Amniotic epithelial cell (primary cell): Measurements from ENCODE around the gene DHRS3.

ENCODE experiments used
- DNase-seq: peaks from one replicate; pipeline ENCODE4 v3.0.0-alpha.2; 2010; ENCODE audit warnings: low read depth

DHRS3 gene

DNA sequence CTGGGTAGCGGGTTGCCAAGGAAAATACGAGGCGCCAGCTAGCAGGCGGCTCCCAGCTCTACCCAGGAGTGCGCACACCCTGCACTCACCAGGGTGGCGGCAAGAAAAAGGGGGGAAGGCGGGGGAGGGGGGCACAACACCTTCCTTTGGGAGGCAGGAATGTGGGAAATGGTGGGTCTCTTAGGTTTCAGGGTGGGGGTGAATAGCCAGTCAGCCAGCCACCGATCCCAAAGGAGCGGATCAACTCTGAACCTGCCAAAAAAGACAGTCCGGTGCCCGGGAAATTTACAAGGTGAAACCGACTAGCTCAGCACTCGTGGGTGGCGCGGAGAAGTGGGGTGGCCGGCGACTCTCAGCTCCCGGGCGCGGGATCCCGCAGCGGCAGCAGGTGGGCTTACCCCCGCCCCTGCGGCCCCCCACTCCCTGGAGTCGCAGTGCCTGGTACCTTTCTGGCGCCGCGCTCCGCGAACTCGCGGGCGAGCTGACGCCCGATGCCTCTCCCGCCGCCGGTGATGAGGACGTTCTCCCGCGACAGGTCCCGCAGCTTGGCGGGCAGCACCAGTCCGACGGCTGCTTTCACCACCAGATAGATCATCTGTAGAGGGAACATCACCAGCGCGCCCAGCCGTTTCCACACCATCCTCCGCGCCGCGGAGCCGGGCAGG lies 1.2 kb downstream of the DHRS3 start:
- no peak for DNase-seq

DNA sequence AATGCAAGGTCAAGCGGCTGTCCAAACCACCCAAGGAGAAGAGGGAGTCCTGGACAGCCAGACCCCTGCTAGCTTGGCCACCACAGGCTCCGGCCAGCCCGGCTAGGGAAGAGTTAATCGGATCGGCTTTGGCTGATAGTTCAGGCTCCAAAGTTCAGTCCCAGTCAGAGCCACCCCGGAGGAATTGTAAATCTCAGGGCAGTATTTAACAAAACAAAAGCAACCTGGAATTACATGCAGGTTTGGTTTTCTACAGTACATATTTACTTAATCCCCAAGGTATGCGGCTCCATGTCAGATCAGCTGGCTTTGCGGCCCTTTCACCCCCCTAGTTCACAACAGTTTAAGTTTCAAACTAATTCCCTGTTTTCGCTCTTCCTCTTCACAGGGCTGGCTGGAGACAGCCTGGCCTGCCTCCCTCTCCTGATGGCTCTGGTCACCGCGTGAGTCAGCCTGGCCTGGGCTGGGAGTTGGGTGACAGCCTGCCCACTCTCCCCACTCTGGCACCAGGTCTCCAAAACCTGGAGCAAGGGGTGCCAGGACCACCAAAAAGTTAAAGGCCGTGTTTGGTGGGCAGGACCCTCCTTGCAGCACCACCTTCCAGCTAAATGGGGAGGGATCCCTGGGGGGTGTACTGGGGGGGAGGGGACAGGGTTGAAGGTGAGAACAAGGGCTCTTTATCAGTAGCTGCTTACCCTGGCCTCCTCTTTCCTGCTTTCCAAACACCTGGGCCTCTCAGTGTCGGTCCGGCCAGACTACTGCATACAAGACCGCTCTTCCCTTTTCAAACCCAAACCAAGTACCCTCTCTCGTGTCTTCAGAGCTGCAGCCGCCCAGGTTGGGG lies 1.9 kb downstream of the DHRS3 start:
- peak; percentile 59 for DNase-seq

DNA sequence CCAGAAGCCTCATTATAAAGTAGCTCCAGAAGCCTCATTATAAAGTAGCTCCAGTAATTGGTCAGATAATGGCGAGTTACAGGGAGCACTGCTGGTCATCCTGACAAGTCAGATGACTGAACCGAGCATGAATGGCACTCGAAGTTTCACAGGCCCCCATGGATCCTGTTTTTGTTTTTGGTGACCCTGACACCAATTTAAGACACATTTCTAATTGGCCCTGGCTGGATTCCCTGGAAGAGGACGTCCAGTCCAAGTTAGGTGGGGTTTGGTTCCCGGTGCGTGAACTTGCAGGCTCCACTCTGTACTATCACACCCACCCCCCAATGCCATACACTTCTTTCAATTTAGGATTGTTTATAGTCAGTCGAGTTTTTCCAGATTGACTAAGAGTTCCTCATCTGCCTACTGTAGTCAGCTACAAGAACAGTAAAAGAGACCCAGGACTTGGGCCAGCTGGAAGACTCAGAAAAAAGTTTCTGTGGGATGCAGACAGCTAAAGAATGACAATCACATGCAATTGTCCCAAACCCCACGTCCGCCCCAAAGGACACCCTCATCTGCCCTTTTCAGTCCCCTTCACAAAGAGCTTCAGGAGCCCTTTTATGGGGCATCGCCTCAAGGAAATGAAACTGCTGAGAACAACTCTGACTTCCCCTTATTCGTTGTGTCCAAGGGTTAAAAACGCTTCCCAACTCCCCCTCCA lies 2.7 kb downstream of the DHRS3 start:
- peak; percentile 41 for DNase-seq

DNA sequence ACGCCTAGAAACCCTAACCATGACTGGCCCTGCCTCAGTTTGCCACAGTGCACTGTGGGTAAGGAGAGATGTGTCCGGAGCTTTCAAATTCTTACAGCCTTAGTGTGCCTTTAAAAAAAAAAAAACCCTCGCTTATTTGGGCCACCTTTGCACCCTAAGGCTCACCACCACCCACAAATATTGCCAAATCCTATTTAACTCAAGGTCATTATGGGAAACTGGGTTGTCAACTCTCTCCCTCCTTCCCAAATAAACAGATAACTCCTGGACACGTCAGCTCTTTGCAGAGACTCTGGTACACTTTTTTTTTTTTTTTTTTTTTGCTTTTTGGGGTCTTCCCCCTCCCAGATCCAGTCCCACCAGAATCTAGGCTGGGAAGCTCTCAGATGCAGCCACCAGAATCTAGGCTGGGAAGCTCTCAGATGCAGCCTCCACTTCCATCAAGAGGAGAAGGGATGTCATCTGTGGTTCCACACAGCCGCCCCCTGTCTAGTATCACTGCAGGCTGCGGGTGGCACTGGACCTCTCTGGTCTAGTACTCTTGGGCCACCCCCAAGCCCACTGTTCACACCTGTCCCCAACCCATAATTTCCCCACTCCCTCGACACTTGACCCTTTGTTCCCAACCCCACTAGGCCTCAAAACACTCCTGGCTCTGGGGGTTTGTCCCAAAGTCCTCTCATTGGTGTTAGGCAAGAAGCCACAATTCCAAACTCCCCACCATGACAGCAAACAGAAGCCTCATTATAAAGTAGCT lies 3.4 kb downstream of the DHRS3 start:
- peak; percentile 70 for DNase-seq

DNA sequence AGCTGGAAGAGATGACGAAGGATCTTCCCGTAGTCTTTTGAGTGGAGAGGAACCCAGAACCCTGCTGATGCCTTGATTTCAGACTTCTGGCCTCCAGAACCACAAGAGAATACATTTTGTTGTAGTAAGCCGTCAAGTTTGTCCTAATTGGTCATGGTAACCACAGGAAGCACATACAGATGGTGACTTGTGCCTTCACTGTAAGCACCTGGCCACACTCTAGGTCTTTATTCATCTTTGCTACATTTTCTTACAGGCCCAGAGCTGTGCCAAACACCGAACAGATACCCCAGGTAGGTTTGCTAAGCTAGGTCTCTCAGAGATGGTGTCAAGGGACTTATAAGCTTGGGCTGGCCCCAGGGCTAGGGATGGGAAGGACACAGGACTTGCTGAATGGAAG lies 4.8 kb downstream of the DHRS3 start:
- no peak for DNase-seq

GRCh38 chr1:12610941-12611340 lies 7.1 kb downstream of the DHRS3 start:
- DNase-seq: no peak

- DNase-seq: peak; percentile 82
Measured at GRCh38 chr1:12610305-12610935, 7.6 kb downstream of the DHRS3 start.

GRCh38 chr1:12609469-12610003 lies 8.5 kb downstream of the DHRS3 start:
- no peak for DNase-seq

DNA sequence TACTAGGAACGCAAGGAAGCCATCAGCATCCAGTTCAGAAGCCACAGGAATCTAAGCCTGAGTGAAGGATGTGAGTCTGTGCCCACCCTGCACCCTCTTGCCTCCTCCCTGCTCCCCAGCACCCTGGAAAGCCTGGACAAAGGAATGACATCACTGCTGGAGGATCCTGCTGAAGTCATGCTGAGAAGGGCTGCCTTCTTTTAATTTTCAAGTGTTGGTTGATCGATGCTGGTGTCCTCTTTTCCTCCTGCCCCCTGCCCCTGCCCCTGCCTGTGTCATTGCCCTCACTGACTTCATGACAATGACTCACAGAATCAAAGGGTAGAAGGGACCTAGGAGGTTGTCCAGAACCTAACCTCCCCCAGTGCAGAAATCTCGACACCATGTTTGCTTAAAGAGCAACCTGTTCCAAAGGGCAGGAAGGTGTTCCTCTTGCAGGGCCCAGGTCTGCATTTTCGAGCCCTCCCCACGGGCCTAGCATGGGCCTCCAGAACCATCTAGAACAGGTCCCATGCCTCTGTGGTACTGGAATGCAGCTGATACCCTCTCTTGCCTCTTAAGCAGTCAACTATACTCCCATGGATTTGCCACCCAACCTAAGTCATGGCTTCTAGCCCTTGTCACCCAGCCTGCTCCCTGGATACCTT lies 9.6 kb downstream of the DHRS3 start:
- peak; percentile 73 for DNase-seq

GRCh38 chr1:12607263-12607662 lies 10.7 kb downstream of the DHRS3 start:
- no peak for DNase-seq

DNA sequence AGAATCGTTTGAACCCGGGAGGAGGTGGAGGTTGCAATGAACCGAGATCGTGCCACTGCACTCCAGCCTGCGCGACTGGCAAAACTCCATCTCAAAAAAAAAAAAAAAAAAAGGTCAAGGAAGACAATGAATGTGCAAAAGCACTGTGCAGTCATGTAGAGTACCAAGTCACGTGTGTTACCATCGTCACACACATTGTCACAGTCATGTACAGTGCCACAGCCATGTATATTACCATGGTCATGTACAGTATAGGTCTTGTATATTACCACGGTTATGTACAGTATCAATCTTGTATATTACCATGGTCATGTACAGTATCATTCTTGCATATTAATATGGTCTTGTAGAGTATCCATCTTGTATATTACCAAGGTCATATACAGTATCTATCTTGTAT lies 13.0 kb downstream of the DHRS3 start:
- no peak for DNase-seq

DNA sequence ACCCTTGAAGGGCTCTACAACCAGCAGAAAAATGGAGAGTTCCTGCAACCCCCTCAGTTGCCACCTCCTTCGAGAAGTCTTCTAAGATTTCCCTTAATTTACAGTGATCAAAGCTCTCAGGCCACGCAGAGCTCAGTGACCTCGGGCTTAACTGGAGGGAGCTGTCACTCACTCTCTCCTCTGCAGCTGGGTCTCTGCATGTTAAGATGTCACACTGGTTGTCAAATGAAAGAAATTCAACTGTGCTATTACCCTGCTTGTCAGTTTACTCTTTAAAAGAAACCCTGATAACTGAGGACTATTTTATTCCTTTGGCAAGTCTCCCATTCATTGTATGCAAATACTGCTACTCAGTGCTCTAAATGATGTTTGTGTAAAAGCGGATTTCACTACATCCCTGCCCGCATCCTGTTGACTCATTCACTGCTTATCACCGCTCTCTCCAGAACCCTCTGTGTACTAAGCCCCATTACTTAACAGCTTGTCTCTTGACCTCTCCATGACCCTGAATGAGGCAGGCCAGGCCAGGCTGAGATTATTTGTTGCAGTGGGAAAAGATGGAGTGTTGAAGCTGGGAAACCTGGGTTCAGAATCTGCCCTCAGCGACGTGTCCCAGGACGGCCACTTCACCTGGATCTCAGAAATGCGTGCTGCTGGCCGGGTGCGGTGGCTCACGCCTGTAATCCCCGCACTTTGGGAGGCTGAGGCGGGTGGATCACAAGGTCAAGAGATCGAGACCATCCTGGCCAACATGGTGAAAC lies 13.7 kb downstream of the DHRS3 start:
- DNase-seq: peak; percentile 100

GRCh38 chr1:12603224-12603623 lies 14.8 kb downstream of the DHRS3 start:
- DNase-seq: no peak

DNA sequence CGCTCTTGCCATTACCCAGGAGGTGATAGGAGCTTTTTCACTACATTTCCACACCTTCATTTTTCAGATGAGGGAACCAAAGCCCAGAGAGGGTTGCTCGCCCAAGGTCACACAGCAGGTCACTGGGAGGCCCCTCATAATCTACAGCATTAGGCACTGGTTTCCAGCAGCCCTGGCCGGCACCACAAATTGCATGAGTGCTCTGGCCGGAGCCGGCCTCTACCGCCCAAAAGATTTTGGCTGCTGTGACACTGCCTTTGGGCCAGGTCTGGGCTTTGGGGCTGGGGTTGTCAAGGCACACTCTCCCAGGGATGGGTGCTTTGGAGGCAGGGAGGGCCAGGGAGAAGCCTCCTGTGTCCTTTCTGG lies 15.4 kb downstream of the DHRS3 start:
- DNase-seq: no peak

DNA sequence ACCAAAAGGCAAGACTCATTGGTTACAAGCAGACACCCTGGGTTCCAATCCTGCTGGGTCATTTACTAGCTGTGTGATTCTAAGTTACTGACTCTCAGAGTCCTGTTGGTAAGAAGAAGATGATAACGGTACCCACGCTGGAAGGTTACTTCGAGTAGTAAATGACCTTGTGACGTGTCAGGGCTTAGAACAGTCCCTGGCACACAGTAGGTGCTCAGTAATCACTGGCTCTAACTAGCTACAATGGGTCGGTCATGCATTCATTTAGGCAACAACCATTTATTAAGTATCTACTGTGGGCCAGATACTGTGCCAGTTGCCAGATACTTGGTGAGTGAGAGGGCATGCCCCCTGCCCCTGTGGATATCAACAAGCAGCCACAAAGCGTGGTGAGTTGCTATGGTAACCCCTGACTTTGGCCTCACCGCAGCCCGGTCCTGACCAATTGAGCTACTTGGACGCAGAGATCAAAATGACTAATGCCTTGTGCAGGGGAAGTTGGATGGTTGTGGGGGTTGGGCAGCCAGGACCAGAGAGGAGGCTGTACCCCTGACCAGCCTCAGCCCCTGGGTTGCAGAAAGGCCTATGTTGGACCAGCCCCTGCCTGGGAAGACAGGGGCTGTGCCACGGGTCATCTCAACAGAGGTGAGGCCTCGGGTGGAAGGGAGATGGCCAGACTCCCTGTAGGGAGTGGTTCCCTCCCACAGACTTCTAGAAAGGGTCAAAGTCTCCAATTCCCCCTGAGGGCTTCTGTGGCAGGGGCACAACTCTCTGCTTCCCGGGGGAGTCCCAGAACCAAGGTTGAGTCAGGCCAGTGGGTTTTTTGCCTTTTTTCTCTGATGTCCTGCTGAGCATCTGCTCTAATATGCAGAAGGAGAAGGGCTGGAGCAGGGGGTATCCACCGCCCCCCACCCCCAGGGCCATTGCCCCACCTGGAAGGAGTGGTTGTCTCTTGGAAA lies 16.0 kb downstream of the DHRS3 start:
- peak; percentile 88 for DNase-seq

- peak; percentile 52 for DNase-seq
Measured at GRCh38 chr1:12600880-12601633, 17.0 kb downstream of the DHRS3 start.

- DNase-seq: no peak
Measured at GRCh38 chr1:12600335-12600734, 17.7 kb downstream of the DHRS3 start.

DNA sequence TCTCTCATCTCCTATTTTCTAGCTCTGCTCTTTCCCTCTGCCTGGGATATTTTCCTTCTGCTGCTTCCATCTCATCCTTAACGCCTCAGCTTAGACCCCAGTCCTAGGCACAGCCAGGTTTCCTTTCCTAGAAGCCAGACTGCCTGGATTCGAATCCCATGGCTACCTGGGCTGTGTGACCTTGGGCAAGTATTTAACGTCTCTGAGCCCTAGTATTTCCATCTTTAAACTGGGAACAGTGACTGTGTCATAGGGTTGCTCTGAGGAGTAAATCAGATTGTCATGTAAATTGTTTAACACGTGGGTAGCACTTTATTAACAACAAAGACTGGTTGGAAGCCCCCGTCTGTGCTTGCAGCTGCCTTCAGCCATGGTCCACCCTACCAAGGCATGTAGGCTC lies 18.4 kb downstream of the DHRS3 start:
- DNase-seq: no peak
